CD4-positive, alpha-beta T cell treated with Interleukin-2 at 100 ng/mL for 4 hours (primary cell): Measurements from ENCODE around the gene SOX21.

Source experiments
- DNase-seq: peaks from one replicate; pipeline ENCODE4 v3.0.0-alpha.2; 2020; ENCODE audit warnings: low spot score

The SOX21 gene

DNA sequence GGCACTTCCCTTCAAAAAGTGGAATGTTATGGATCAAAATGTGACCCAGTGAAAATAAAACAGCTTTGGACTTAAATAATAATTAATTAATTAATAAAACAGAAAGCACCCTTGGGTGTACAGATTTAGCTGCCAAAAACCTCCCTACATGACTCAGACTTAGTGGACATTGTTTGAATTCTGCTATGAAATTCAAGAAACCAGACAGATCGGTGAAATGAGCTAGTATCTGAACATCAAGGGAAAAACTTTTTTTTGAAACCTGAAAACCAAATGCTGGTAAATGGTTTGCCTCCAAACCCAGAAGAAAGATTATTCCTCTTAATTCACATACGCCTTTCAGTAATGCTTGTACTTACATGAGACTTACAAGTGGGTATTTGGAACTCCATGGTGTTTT lies 33.5 kb downstream of the SOX21 start:
- DNase-seq = no peak

DNA sequence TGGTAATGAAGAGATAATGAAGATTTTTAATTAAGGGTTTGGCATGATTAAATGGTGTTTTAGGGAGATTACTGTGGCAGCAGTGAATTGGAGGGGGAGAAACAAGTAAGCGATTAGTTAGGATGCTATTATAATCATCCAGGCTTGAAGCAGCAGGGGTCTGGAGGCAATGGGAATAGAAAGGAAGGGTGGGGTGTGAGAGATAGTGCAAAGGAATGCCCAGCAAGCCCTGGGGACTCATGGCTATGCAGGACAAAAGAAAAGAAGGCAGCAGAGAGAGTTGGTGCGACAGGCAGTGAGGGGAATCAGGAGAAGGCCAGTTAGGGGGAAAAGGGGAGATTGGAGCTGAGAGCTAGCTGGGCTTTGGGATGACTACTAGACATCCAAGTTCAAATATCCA lies 34.5 kb downstream of the SOX21 start:
- DNase-seq = no peak

DNA sequence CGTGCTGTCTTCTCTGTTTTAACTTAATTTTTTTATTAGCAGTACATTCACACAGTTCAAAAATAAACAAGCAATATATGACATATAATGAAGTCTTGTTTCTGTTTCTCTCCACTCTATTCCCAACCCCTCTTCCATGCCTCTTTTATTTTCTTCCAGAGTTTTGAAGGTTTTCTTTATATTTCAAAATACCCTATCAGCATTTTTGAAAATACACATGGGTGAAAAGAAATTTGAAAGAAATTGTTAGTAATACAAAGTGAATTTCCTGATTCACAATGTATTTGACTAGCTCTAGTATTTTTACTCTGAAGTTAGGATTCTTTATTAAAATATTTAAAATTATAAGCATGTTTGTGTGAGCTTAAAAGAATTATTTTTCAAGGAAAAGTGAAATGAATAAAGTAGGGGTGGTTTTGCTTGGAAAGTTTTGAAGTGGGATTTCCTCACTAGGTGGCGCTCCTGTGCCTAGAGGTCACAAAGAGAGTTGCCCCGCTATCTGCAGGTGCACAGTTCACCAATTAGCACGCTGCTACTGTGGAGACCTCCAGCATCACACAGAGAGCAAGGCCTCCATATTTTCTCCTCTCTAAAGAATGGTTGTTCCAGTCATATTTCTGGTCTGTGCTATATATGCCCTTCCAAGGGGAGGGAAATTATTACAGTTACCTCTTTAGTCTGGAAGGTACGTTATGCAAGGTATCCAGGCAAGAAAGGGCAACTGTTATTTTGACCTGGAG lies 37.6 kb downstream of the SOX21 start:
- DNase-seq = peak; percentile 48

DNA sequence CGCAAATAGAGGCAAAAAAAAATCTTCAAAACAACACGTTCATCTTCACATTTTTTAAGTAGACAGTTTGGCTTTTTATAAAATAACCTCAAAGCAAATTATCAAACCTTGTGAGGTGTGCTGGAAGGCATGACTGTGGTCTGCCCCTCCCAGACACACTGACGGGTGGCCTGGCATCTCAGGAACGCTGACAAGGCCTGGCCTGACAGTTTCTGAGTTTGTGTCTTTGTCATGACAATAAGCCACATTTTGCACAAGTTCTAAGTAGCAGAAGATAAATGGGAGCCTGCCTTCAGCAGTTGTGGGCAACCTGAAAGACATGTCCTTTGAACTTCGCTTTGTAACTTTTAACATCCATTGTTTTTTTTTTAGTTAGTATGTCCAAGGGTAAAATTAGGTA lies 38.5 kb downstream of the SOX21 start:
- no peak for DNase-seq

DNA sequence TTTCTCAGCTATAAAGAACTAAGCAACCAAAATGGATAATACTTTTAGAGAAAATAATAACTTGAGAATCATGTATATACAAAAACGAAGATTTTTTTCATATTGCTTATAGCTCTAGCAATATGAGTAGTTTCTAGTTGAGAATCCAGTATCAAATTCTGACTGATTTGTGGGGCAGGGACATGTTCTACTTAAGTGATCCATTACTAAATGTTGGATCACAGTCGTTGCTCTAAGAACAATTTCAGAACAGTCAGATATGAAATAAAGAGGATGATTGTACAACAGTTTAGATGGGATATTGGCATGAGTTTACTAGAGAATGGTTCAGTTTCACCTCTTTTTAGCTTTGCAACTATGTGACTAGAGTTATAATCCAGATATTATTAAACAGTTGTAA lies 39.9 kb downstream of the SOX21 start:
- DNase-seq = no peak

DNA sequence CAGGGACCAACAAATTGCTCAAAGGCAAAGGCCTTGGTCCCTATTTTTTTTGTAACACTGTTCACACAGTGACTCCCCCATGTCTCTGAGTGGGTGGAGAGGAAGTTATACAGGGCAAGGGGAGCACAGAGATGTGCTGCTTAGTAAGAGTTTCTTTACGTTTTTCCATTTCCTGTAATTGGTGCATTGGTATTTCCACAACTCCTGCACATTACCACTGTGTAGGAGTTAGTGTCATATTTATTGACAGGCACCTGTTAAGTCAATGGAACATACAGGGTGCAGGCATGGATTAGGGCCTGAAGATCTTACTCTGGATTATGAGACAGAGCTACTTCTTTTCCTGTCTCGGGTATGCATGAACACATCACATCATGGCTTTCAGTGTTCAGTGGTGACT lies 45.2 kb downstream of the SOX21 start:
- no peak for DNase-seq

DNA sequence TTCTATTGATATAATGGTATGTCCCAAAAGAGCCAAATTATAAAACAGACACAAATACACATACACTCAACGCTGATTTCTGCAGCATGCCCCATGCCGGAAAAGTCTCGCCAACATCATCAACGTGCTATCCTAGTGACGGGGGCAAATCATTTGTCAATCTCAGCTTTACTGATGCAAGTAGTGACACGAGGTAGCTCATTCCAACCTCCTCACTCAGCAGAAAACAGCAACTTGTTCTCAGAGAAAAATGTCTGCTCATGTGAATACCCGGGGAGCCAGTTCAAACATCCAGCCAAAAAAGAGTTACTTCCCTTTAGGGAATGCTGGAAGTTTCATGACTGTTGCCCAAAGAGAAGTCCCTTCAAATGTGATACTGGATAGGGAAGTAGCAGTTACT lies 46.3 kb downstream of the SOX21 start:
- no peak for DNase-seq

DNA sequence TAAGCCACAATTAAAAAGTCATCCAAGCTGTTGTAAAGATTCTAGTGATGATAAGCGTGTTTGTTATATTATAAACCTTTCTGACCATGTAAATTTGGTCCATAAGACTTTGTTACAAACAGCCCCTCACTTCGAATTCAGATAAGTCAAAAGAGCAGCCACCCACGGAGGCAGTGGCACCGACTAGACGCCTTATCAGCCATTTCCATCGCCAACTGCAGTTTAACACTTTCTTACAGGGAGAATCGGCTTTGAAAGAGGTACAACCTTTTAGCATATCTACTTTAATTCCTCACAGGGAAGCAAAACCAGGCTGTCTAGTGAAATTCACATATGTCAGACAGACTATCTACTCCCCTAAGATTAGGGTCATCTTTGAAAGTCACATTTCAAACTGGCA lies 47.5 kb downstream of the SOX21 start:
- DNase-seq = no peak

DNA sequence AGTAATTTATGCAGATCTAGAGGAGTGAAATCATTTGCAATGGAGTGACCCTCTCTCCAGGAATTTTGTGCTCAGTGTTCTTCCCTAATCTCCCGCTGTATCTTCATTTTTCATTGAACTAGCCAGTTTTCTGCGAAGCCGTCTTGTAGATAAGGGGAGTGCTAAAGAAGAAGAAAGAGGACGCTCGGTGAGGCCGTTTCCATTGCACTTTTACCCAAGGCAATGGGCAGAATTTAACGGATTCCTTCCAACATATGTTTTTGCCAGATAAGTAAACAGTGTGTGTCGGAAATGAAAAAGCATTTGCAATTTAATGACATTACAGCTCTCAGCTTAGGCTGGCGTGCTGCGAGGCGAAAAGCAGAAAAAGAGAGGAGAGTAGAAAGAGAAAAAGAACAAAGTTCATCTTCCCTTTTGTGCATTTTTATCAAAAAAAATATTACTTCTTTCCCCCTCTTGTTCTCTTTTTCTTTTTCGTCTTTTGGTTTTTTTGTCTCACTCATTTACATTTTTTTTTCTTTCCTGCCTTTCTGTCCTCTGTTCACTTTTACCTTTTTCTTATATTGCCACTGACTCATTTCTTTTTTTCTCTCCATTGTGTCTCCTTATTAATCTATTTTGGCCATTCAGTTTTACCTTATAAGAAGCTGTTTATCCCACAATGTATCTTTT lies 49.9 kb downstream of the SOX21 start:
- DNase-seq = no peak

DNA sequence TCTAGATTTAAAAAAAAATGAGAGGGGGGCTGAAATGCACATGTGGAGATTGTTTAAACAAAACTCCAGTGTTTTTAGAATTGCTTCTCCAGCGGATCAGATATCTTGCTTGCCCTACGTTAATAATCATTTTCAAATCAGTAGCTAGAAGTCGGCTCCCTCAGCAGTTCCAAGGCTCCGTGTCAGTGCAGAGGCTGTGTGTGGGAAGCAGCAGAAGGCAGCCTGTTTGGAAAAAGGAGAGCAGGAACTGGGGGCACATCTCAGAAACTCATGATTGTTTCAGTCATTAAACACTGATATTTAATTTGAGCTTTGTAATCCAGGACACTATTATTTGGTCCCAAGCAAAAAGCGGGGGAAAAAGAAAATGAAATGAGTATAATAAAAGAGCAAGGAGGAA lies 50.9 kb downstream of the SOX21 start:
- no peak for DNase-seq

DNA sequence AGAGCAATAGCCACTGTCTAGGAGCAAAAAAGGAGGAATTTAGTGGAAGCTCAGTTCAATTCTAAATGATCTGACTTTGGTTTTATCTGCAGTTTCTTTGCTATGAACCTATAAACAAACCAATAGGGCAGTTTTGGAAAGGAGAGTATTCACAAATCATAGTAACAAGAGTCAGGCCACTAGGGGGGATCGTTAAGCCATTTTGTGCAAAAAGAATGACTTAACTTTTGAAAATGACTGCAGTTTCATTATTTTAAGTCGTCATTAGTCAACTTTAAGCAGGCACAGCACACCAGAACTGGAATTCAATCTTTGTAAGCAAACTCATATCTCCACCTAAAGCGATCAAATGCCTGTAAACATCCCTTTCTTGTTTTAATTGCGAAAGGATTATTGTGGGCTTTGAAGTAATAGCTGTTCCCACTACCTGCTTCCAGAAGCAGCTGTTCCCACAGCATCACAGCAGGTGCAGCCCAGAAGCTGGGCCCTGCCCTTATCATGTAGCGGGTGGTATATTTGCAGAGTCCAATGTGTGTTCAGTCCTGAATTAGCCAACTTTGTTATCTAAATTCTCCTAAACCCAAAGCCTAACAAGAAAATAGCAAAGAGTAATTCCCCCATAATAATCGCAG lies 51.5 kb downstream of the SOX21 start:
- DNase-seq = no peak
